ENCODE data around the gene RASA3. TPM values are rescaled to one million over a fixed set of nuclear protein-coding genes. Genes with fewer than 3 reads are reported as not detected.
"Not testable (repeated sequence)": the region's sequence is repeated elsewhere in the genome, so short reads cannot be mapped to it uniquely, and the experiment has no call there.

The RASA3 gene
- polyA plus RNA-seq, 1 experiment = 31.4 TPM

DNA sequence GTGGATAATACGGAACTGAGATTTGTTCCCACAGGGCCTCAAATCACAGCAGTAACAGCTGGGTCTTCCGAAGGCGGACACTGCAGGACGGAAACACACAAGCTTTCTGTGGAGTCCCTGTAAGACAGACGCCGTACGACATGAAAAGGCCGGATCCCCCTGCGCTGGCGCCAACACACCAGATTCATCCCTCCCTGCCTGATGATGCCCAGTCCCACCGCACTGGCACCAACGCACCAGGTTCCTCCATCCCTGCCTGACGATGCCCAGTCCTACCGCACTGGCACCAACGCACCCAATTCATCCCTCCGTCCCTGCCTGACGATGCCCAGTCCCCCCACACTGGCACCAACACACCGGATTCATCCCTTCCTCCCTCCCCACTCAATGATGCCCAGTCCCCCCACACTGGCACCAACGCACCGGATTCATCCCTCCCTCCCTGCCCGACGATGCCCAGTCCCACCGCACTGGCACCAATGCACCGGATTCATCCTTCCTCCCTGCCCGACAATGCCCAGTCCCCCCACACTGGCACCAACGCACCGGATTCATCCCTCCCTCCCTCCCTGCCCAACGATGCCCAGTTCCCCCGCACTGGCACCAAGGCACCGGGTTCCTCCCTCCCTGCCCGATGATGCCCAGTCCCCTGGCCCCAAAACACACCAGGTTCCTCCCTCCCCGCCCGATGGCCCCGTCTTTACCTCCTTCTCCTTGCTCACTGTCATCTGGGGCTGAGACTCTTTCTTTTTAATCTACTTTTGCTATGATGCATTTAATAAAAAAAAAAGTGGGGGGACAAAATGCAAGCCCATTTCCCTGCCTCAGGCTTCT is 55.1 kb downstream of the RASA3 start:
- TF ChIP-seq, protein P1, sequence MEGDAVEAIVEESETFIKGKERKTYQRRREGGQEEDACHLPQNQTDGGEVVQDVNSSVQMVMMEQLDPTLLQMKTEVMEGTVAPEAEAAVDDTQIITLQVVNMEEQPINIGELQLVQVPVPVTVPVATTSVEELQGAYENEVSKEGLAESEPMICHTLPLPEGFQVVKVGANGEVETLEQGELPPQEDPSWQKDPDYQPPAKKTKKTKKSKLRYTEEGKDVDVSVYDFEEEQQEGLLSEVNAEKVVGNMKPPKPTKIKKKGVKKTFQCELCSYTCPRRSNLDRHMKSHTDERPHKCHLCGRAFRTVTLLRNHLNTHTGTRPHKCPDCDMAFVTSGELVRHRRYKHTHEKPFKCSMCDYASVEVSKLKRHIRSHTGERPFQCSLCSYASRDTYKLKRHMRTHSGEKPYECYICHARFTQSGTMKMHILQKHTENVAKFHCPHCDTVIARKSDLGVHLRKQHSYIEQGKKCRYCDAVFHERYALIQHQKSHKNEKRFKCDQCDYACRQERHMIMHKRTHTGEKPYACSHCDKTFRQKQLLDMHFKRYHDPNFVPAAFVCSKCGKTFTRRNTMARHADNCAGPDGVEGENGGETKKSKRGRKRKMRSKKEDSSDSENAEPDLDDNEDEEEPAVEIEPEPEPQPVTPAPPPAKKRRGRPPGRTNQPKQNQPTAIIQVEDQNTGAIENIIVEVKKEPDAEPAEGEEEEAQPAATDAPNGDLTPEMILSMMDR (IDR thresholded peaks at IDR 0.05; ENCODE audit: insufficient read depth, low read depth, low read length) = no peak
- DNase-seq (ENCODE audit: low read depth) = no peak
- CTCF ChIA-PET = interaction anchor here (1.5 kb wide), 1 partner anchor 12 kb away, joined by 4 read pairs; no protein-coding TSS in a partner anchor
- H3K36me3 ChIP-seq (ENCODE audit: control insufficient read depth, insufficient read depth, low read length) = peaks cover 10% of the 10 kb centered on the region
- no peak overlapping the region for H3K4me3 ChIP-seq (ENCODE audit: low read depth, low read length)
- POLR2A ChIA-PET = no interaction called here
- H3K27me3 ChIP-seq (ENCODE audit: control insufficient read depth, insufficient read depth, low read length) = no peaks in the 10 kb centered on the region

DNA sequence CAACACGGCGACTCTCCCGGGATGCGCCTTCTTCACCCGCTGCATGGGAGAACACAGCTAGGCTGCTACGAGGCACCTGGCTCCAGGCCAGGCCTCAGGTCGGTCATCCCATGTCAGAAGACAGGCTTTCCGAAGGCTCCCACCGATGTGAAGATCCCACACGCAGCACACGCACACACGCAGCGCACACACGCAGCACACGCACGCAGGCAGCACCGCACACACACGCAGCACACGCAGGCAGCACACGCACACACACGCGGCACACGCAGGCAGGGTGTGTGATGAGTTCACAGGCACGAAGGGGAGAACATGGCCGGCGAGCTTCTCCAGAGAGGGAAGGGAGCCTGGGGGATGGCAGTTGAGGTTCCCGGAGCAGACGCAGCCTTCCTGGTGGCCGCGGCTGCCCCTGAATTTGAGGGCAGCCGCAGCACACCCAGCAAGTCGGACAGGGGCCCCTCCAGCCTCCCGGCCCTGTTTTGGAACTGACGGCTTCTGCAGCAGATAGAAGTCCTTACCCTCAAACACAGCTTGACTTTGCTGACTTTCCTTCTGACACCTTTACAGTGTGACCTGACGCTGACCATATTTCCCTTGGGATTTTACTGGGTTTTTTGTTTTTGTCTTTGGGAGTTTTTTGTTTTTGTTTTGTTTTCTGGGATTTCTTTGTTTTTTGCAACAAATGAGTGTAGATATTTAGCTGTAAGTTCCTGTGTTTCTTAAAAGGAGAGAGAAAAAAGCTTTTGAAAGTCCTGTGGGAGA is 55.9 kb downstream of the RASA3 start:
- no peak for DNase-seq (ENCODE audit: low read depth)
- ChIA-PET POLR2A (no interaction called here), CTCF (no interaction called here)
- Histone ChIP-seq H3K36me3 (ENCODE audit: control insufficient read depth, insufficient read depth, low read length) (peaks cover 13% of the 10 kb centered on the region), H3K27me3 (ENCODE audit: control insufficient read depth, insufficient read depth, low read length) (no peaks in the 10 kb centered on the region), H3K4me3 (ENCODE audit: low read depth, low read length) (no peak overlapping the region)
- TF ChIP-seq, protein P1 (IDR thresholded peaks at IDR 0.05; ENCODE audit: insufficient read depth, low read depth, low read length) = no peak

DNA sequence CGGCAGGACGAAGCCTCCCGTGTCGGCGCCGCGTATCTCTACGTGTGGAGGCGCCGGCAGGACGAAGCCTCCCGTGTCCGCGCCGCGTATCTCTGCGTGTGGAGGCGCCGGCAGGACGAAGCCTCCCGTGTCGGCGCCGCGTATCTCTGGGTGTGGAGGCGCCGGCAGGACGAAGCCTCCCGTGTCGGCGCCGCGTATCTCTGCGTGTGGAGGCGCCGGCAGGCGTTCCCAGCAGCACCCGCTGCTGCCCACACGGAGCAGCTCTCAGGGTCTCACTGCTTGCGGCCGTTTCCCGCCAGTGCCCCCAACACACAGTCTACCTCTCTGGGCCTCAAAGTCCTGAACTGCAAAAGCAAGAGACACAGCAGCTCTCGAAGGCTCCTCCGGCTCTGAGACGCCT is 56.6 kb downstream of the RASA3 start:
- CTCF ChIA-PET; H3K27me3 ChIP-seq (ENCODE audit: control insufficient read depth, insufficient read depth, low read length); DNase-seq (ENCODE audit: low read depth); POLR2A ChIA-PET; H3K4me3 ChIP-seq (ENCODE audit: low read depth, low read length): not testable (repeated sequence)
- peaks cover 13% of the 10 kb centered on the region for H3K36me3 ChIP-seq (ENCODE audit: control insufficient read depth, insufficient read depth, low read length)

DNA sequence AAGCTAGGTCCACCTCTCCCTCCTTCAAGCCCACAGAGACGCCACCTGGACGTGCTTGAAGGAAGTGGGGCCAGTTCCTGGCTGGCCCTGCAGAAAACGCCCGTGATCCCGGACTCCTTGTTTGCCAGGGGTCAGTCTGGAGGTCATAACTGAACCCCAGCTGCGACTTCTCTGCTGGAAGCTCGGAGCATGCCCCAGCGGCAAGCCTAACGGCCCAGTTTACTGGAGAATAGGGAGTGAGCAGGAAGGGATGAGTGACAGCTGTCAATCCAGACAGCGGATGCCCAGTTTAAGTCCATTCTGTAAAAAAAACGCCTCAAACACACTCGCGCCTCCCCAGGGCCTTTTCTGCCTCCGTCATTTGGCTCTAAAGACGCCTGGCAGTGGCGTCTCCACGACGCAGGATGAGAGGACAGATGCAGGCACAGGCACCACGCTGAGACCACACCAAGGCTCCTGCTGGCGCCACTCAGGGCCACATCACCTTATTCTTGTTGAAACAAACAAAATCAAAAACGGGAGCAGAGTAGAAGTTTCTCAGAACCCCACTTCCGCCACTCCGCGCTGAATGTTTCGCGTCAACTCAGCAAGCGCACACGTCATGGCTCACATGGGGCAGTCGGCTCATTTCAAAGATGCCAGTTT is 57.6 kb downstream of the RASA3 start:
- ChIA-PET POLR2A (interaction anchor here (0.7 kb wide), 1 partner anchor 40 kb away, joined by 3 read pairs; no protein-coding TSS in a partner anchor), CTCF (no interaction called here)
- no peak overlapping the region for H3K4me3 ChIP-seq (ENCODE audit: low read depth, low read length)
- DNase-seq (ENCODE audit: low read depth) = no peak
- peaks cover 13% of the 10 kb centered on the region for H3K36me3 ChIP-seq (ENCODE audit: control insufficient read depth, insufficient read depth, low read length)
- TF ChIP-seq, protein P1 (IDR thresholded peaks at IDR 0.05; ENCODE audit: insufficient read depth, low read depth, low read length) = no peak
- H3K27me3 ChIP-seq (ENCODE audit: control insufficient read depth, insufficient read depth, low read length) = no peaks in the 10 kb centered on the region

DNA sequence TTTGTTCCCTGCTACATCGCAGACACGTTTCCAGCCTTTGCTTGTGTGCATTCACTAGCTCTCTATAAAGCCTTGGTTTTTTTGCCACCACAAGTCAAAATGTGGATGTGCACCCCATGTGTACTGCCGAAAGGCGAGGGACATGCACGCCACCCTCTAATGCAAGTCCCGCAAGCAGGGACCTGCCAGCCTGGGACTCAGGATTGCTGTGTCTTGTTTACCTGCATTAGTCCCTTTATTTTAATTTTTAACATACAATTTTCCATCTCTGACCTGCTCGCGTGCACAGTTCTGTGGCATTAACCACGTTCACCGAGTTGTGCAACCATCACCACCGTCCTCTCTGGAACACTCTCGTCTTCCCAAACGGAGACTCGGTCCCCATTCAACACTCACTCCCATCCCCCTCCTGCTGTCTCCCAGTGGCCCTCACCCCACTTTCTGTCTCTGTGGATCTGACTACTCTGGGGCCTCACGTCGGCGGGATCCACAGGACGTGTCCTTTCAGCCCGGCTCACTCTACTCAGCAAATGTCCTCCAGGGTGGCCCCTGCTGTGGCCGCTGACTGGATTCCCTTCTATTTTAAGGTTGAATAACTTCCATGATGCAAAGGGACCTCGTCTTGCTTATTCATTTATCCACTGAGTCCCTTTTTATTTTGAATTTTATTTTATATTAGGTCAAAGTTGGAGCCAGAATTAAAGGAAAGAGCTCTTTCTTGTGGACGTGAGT is 58.4 kb downstream of the RASA3 start:
- H3K27me3 ChIP-seq (ENCODE audit: control insufficient read depth, insufficient read depth, low read length) = no peaks in the 10 kb centered on the region
- CTCF ChIA-PET = interaction anchor here (1.1 kb wide), 1 partner anchor 9 kb away, joined by 3 read pairs; no protein-coding TSS in a partner anchor

More for the DNA sequence above, 58.4 kb downstream of the RASA3 start:
- H3K4me3 ChIP-seq (ENCODE audit: low read depth, low read length) = no peak overlapping the region
- POLR2A ChIA-PET = interaction anchor here (0.7 kb wide), 1 partner anchor 39 kb away, joined by 3 read pairs; no protein-coding TSS in a partner anchor
- no peak for DNase-seq (ENCODE audit: low read depth)
- H3K36me3 ChIP-seq (ENCODE audit: control insufficient read depth, insufficient read depth, low read length) = peaks cover 13% of the 10 kb centered on the region
- TF ChIP-seq, protein P1 (IDR thresholded peaks at IDR 0.05; ENCODE audit: insufficient read depth, low read depth, low read length) = no peak

Data from BJ (cell line).